ENCODE data around the gene PITPNC1. TPM values are rescaled to one million over a fixed set of nuclear protein-coding genes. Genes with fewer than 3 reads are reported as not detected.
"Not testable (repeated sequence)": the region's sequence is repeated elsewhere in the genome, so short reads cannot be mapped to it uniquely, and the experiment has no call there.

Gene PITPNC1
- total RNA-seq, 1 donor from 2014 or later, result 39.7 TPM

DNA sequence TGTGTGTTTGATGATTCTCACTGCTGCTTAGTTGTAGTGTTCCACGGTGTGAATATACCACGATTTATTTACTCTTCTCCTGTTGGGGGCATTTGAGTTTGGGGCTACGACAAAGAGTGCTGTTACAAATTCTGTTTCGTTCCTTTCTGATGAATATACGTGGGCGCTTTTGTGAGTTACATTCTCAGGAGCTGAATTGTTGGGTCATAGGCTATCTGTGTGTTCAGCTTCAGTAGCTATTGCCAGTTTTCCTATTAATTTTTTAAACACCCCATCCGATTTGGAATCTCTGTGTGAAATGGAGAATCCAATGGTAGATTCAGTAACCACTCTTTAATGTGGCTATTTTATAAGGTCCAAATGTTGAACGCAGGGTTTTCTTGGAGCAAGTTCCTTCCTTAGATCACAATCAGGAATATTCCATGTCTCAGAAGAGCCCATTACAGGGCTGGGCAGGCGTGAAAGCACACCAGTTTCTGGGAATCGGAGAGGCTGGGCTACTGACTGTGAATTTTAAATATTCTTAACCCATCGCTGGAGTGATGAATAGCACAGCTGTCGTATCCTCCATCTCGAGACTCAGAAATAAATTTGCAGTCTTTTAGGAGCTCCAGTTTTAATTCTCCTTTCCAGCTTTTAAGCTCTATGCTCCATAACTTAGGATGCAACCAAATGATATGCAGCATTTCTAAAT is 115.9 kb downstream of the PITPNC1 start:
- Mint-ChIP-seq H3K27ac (ENCODE audit: unreplicated experiment) (no peak overlapping the region), H3K4me1 (ENCODE audit: unreplicated experiment) (peaks cover 14% of the 10 kb centered on the region), H3K27me3 (ENCODE audit: unreplicated experiment) (peaks cover 1% of the 10 kb centered on the region), H3K36me3 (ENCODE audit: low read depth, unreplicated experiment) (no peaks in the 10 kb centered on the region), H3K4me3 (ENCODE audit: unreplicated experiment) (no peak overlapping the region), H3K9me3 (ENCODE audit: unreplicated experiment) (no peaks in the 10 kb centered on the region)
- DNase-seq (ENCODE audit: low spot score), result no peak
- TF ChIP-seq, protein P1, sequence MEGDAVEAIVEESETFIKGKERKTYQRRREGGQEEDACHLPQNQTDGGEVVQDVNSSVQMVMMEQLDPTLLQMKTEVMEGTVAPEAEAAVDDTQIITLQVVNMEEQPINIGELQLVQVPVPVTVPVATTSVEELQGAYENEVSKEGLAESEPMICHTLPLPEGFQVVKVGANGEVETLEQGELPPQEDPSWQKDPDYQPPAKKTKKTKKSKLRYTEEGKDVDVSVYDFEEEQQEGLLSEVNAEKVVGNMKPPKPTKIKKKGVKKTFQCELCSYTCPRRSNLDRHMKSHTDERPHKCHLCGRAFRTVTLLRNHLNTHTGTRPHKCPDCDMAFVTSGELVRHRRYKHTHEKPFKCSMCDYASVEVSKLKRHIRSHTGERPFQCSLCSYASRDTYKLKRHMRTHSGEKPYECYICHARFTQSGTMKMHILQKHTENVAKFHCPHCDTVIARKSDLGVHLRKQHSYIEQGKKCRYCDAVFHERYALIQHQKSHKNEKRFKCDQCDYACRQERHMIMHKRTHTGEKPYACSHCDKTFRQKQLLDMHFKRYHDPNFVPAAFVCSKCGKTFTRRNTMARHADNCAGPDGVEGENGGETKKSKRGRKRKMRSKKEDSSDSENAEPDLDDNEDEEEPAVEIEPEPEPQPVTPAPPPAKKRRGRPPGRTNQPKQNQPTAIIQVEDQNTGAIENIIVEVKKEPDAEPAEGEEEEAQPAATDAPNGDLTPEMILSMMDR (IDR thresholded peaks at IDR 0.05; ENCODE audit: unreplicated experiment), result no peak

DNA sequence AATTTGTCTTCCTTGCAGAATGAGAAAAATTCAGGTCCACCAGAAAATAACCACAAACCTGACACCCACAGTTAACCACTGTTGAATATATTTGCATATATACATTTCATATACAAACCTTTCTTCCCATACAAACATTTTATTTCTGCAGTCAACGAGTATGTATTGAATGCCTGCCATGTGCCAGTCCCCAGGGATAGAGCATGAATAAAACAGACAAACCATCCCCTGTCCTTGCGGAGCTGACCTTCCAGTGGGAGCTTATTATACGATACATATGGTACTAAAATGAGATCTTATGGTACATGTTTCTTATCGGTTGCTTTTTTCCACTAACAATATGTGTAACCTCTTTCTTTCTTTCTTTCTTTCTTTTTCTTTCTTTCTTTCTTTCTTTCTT is 116.7 kb downstream of the PITPNC1 start:
- TF ChIP-seq, protein P1 (IDR thresholded peaks at IDR 0.05; ENCODE audit: unreplicated experiment), result no peak
- no peak for DNase-seq (ENCODE audit: low spot score)
- H3K27me3 Mint-ChIP-seq (ENCODE audit: unreplicated experiment), result peaks cover 1% of the 10 kb centered on the region
- H3K27ac Mint-ChIP-seq (ENCODE audit: unreplicated experiment), result no peak overlapping the region
- peaks cover 14% of the 10 kb centered on the region for H3K4me1 Mint-ChIP-seq (ENCODE audit: unreplicated experiment)
- H3K9me3 Mint-ChIP-seq (ENCODE audit: unreplicated experiment), result no peaks in the 10 kb centered on the region
- no peaks in the 10 kb centered on the region for H3K36me3 Mint-ChIP-seq (ENCODE audit: low read depth, unreplicated experiment)
- H3K4me3 Mint-ChIP-seq (ENCODE audit: unreplicated experiment), result no peak overlapping the region

DNA sequence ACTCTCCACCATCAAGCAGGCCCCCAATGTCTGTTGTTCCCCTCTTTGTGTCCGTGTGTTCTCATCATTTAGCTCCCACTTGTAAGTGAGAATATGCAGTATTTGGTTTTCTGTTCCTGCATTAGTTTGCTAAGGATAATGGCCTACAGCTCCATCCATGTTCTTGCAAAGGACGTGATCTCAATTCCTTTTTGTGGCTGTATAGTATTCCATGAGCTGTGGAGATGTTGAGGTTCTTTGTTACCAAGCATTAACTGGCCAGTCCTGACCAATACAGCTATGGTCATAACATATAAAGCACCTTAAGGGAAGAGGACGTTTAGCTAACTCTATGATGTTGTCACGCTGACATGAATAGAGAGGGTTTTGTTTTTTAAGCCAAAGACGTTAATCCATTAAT is 118.5 kb downstream of the PITPNC1 start:
- H3K27me3 Mint-ChIP-seq (ENCODE audit: unreplicated experiment); H3K4me1 Mint-ChIP-seq (ENCODE audit: unreplicated experiment); H3K36me3 Mint-ChIP-seq (ENCODE audit: low read depth, unreplicated experiment): not testable (repeated sequence)

DNA sequence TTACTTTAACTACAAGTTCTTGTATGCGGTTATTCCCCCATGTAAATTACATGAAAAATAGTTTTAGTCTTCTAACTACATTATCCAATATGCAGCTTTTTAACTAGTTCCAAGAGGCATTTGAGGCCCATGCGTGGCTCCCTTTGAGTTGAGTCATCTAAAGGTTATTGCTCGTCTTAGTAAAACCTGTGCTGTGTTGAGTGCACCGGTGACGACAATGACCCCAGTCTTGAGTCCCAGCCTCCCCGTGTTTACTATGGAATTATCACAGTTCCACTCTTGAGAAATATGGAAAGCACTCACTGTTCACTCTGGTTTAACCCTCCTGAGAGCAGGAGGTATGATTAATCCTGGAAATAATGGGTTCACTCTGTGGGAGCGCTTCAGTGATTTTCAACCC is 119.2 kb downstream of the PITPNC1 start:
- Mint-ChIP-seq H3K4me3 (ENCODE audit: unreplicated experiment) (no peak overlapping the region), H3K36me3 (ENCODE audit: low read depth, unreplicated experiment) (no peaks in the 10 kb centered on the region), H3K27ac (ENCODE audit: unreplicated experiment) (no peak overlapping the region), H3K9me3 (ENCODE audit: unreplicated experiment) (no peaks in the 10 kb centered on the region), H3K27me3 (ENCODE audit: unreplicated experiment) (peaks cover 1% of the 10 kb centered on the region), H3K4me1 (ENCODE audit: unreplicated experiment) (peaks cover 10% of the 10 kb centered on the region)
- DNase-seq (ENCODE audit: low spot score), result no peak
- TF ChIP-seq, protein P1 (IDR thresholded peaks at IDR 0.05; ENCODE audit: unreplicated experiment), result no peak

More for the DNA sequence above, 118.5 kb downstream of the PITPNC1 start:
- H3K9me3 Mint-ChIP-seq (ENCODE audit: unreplicated experiment); DNase-seq (ENCODE audit: low spot score); H3K4me3 Mint-ChIP-seq (ENCODE audit: unreplicated experiment); H3K27ac Mint-ChIP-seq (ENCODE audit: unreplicated experiment): not testable (repeated sequence)

DNA sequence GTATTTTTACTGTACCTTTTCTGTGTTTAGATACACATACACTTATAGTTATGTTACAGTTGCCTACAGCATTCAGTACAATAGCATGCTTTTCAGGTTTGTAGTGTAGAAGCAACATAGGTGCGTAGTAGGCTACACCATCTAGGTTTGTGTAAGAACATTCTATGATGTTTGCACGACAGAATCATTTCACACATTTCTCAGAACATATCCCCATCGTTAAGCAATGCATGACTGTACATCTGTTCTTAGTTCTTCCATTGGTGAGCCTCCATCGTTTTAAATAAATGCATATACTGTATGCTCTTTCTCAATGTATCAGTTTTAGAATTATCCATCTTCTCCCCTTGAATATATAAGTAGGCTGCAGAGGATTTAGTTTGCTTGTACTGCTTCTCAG is 122.6 kb downstream of the PITPNC1 start:
- H3K4me3 Mint-ChIP-seq (ENCODE audit: unreplicated experiment), result no peak overlapping the region
- no peak for DNase-seq (ENCODE audit: low spot score)
- peaks cover 14% of the 10 kb centered on the region for H3K4me1 Mint-ChIP-seq (ENCODE audit: unreplicated experiment)
- peaks cover 1% of the 10 kb centered on the region for H3K27me3 Mint-ChIP-seq (ENCODE audit: unreplicated experiment)
- H3K9me3 Mint-ChIP-seq (ENCODE audit: unreplicated experiment), result no peaks in the 10 kb centered on the region
- TF ChIP-seq, protein P1 (IDR thresholded peaks at IDR 0.05; ENCODE audit: unreplicated experiment), result no peak
- no peak overlapping the region for H3K27ac Mint-ChIP-seq (ENCODE audit: unreplicated experiment)
- no peaks in the 10 kb centered on the region for H3K36me3 Mint-ChIP-seq (ENCODE audit: low read depth, unreplicated experiment)
